ENCODE measurements around the gene ARFRP1.

ARFRP1 gene

GRCh38 chr20:63751471-63752271 is 43.9 kb upstream of the ARFRP1 start:
- H3K4me3 ChIP-seq (ENCODE audit: low read depth, low read length): no peak overlapping the region
- TF ChIP-seq CTCF (IDR thresholded peaks at IDR 0.05; ENCODE audit: insufficient read depth, low read depth, low read length, missing control alignments): no peak
- no peak for DNase-seq (ENCODE audit: low read depth)

- no peak overlapping the region for H3K4me3 ChIP-seq (ENCODE audit: low read depth, low read length)
- no peak for TF ChIP-seq CTCF (IDR thresholded peaks at IDR 0.05; ENCODE audit: insufficient read depth, low read depth, low read length, missing control alignments)
- no peak for DNase-seq (ENCODE audit: low read depth)
These were observed 43.2 kb upstream of the ARFRP1 start for GRCh38 chr20:63750807-63751470.

DNA sequence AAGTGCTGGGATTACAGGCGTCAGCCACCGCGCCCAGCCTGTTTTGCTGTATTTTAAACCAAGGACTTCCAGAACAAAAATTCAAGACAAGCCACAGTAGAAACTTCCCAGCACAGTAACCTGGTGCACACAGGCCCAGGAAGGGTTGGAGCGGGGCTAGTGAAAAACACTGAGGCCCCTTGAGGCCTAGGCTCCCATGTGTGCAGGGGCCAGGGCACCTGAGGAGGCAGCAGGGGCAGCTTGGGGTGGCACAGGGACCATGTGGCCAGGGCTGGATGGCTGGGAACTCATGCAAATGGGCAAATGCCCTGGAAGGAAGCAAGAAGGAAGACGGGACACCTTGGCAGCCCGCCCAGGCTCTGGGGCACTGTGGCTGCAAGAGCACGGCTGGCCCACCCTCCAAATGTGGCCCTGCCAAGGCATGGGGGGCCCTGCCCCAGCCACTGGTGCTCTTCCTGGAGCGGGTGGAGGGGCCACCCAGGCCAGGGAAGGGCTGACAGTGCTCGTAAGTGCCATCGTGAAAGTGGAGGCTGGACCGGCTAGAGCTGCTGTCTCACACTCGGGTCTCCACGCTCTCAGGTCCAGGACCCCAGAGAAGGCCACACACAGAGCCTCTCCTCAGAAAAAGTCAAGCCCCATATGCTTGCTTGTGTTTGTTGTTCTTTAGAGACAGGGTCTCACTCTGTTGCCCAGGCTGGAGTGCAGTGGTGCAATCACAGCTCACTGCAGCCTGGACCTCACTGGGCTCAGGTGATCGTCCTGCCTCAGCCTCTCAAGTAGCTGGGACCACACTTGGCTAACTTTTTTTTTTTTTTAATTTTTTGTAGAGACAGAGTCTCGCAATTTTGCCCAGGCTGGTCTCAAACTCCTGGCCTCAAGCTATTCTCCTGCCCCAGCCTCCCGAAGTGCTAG is 42.1 kb upstream of the ARFRP1 start:
- no peak for DNase-seq (ENCODE audit: low read depth)
- no peak overlapping the region for H3K4me3 ChIP-seq (ENCODE audit: low read depth, low read length)
- no peak for TF ChIP-seq CTCF (IDR thresholded peaks at IDR 0.05; ENCODE audit: insufficient read depth, low read depth, low read length, missing control alignments)

GRCh38 chr20:63748934-63749270 is 41.1 kb upstream of the ARFRP1 start:
- no peak overlapping the region for H3K4me3 ChIP-seq (ENCODE audit: low read depth, low read length)
- no peak for TF ChIP-seq CTCF (IDR thresholded peaks at IDR 0.05; ENCODE audit: insufficient read depth, low read depth, low read length, missing control alignments)
- DNase-seq (ENCODE audit: low read depth): no peak

GRCh38 chr20:63748070-63748933 is 40.5 kb upstream of the ARFRP1 start:
- no peak for DNase-seq (ENCODE audit: low read depth)

More at GRCh38 chr20:63748070-63748933, 40.5 kb upstream of the ARFRP1 start:
- no peak overlapping the region for H3K4me3 ChIP-seq (ENCODE audit: low read depth, low read length)
- no peak for TF ChIP-seq CTCF (IDR thresholded peaks at IDR 0.05; ENCODE audit: insufficient read depth, low read depth, low read length, missing control alignments)

Measured in GM12865 (cell line).